ENCODE results near the gene CYP27A1. TPM values are rescaled to one million over a fixed set of nuclear protein-coding genes. Genes with fewer than 3 reads are reported as not detected.
A peak's percentile ranks its signal among the peaks of the same experiment; 100 is the strongest.

CYP27A1 gene
- total RNA-seq, 1 experiment from 2014 or later, result 1.2 TPM

GRCh38 chr2:218780046-218780445 is 1.9 kb upstream of the CYP27A1 start:
- intact Hi-C loops (cut with micrococcal nuclease; ENCODE audit: unreplicated experiment), result no loop called here
- H3K36me3 ChIP-seq (ENCODE audit: insufficient read depth, low read length, poor library complexity, severe bottlenecking), result no peaks in the 10 kb centered on the region
- no peak for DNase-seq (ENCODE audit: low spot score)
- no peak overlapping the region for H3K4me3 ChIP-seq (ENCODE audit: low read depth, low read length, poor library complexity, severe bottlenecking)
- H3K4me1 ChIP-seq (ENCODE audit: insufficient read depth, low read length, poor library complexity, severe bottlenecking), result no peaks in the 10 kb centered on the region
- no TSS peak for BruUV-seq (replicated peaks)
- CTCF ChIA-PET, result no interaction called here
- H3K27ac ChIP-seq (ENCODE audit: low read depth, low read length, poor library complexity, severe bottlenecking), result no peak overlapping the region
- TF ChIP-seq CTCF (conservative IDR thresholded peaks at IDR 0.05; ENCODE audit: low read depth, low read length) (no peak), EZH2 (IDR thresholded peaks at IDR 0.05; ENCODE audit: borderline replicate concordance, low read depth, low read length, poor library complexity, severe bottlenecking) (no peak)
- H3K9me3 ChIP-seq (ENCODE audit: low read depth, low read length, poor library complexity, severe bottlenecking), result no peaks in the 10 kb centered on the region
- H3K27me3 ChIP-seq (replicated peaks; ENCODE audit: insufficient read depth, low read depth, low read length, poor library complexity), result peaks cover 16% of the 10 kb centered on the region
- POLR2A ChIA-PET (ENCODE audit: low non-redundant PET), result no interaction called here

GRCh38 chr2:218780851-218781690 is 876 bp upstream of the CYP27A1 start:
- ChIA-PET CTCF (no interaction called here), POLR2A (ENCODE audit: low non-redundant PET) (no interaction called here)
- Histone ChIP-seq H3K4me3 (ENCODE audit: low read depth, low read length, poor library complexity, severe bottlenecking) (peak overlapping the region; percentile 27), H3K27me3 (replicated peaks; ENCODE audit: insufficient read depth, low read depth, low read length, poor library complexity) (peaks cover 16% of the 10 kb centered on the region), H3K27ac (ENCODE audit: low read depth, low read length, poor library complexity, severe bottlenecking) (no peak overlapping the region), H3K36me3 (ENCODE audit: insufficient read depth, low read length, poor library complexity, severe bottlenecking) (no peaks in the 10 kb centered on the region), H3K9me3 (ENCODE audit: low read depth, low read length, poor library complexity, severe bottlenecking) (no peaks in the 10 kb centered on the region), H3K4me1 (ENCODE audit: insufficient read depth, low read length, poor library complexity, severe bottlenecking) (no peaks in the 10 kb centered on the region)
- TF ChIP-seq EZH2 (IDR thresholded peaks at IDR 0.05; ENCODE audit: borderline replicate concordance, low read depth, low read length, poor library complexity, severe bottlenecking) (peak; percentile 39), CTCF (conservative IDR thresholded peaks at IDR 0.05; ENCODE audit: low read depth, low read length) (no peak)
- BruUV-seq (replicated peaks), result no TSS peak
- no peak for DNase-seq (ENCODE audit: low spot score)
- intact Hi-C loops (cut with micrococcal nuclease; ENCODE audit: unreplicated experiment), result no loop called here

GRCh38 chr2:218782528-218782844 is 539 bp downstream of the CYP27A1 start:
- Histone ChIP-seq H3K9me3 (ENCODE audit: low read depth, low read length, poor library complexity, severe bottlenecking) (no peaks in the 10 kb centered on the region), H3K4me1 (ENCODE audit: insufficient read depth, low read length, poor library complexity, severe bottlenecking) (no peaks in the 10 kb centered on the region), H3K27ac (ENCODE audit: low read depth, low read length, poor library complexity, severe bottlenecking) (no peak overlapping the region), H3K27me3 (replicated peaks; ENCODE audit: insufficient read depth, low read depth, low read length, poor library complexity) (peaks cover 16% of the 10 kb centered on the region), H3K36me3 (ENCODE audit: insufficient read depth, low read length, poor library complexity, severe bottlenecking) (no peaks in the 10 kb centered on the region), H3K4me3 (ENCODE audit: low read depth, low read length, poor library complexity, severe bottlenecking) (no peak overlapping the region)
- no peak for DNase-seq (ENCODE audit: low spot score)
- no TSS peak for BruUV-seq (replicated peaks)
- ChIA-PET CTCF (no interaction called here), POLR2A (ENCODE audit: low non-redundant PET) (no interaction called here)
- intact Hi-C loops (cut with micrococcal nuclease; ENCODE audit: unreplicated experiment), result no loop called here
- no peak for TF ChIP-seq CTCF (conservative IDR thresholded peaks at IDR 0.05; ENCODE audit: low read depth, low read length)
- no peak for TF ChIP-seq EZH2 (IDR thresholded peaks at IDR 0.05; ENCODE audit: borderline replicate concordance, low read depth, low read length, poor library complexity, severe bottlenecking)

Measured in A673 (cell line).